ENCODE data around the gene ARMH4. TPM values are rescaled to one million over a fixed set of nuclear protein-coding genes. Genes with fewer than 3 reads are reported as not detected.

Gene ARMH4
- total RNA-seq, 4 donors from 2014 or later: 4.6 to 11.8 (median 6.8) TPM

- Histone ChIP-seq H3K36me3 (no peaks in the 10 kb centered on the region), H3K27ac (no peak overlapping the region), H3K9me3 (no peaks in the 10 kb centered on the region), H3K4me1 (no peaks in the 10 kb centered on the region), H3K27me3 (no peaks in the 10 kb centered on the region), H3K4me3 (no peak overlapping the region)
- no peak for TF ChIP-seq POLR2AphosphoS5 (IDR thresholded peaks at IDR 0.05)
- no peak for TF ChIP-seq POLR2A (IDR thresholded peaks at IDR 0.05)
- TF ChIP-seq EP300 (IDR thresholded peaks at IDR 0.05): no peak
- TF ChIP-seq CTCF (IDR thresholded peaks at IDR 0.05): no peak
- no peak for ATAC-seq
Observed at GRCh38 chr14:58160561-58160960, 8.5 kb upstream of the ARMH4 start.

- Histone ChIP-seq H3K36me3 (no peaks in the 10 kb centered on the region), H3K27ac (peak overlapping the region in 3 of 4 donors; percentile 81 to 85 (median 84)), H3K4me1 (peaks cover 0 to 15% (median 0%) of the 10 kb centered on the region in 3 donors), H3K4me3 (peak overlapping the region; percentile 63 to 83), H3K9me3 (no peaks in the 10 kb centered on the region), H3K27me3 (no peaks in the 10 kb centered on the region)
- peak; percentile 53 for ATAC-seq
- TF ChIP-seq EP300 (IDR thresholded peaks at IDR 0.05) (no peak), CTCF (IDR thresholded peaks at IDR 0.05) (no peak), POLR2AphosphoS5 (IDR thresholded peaks at IDR 0.05) (no peak), POLR2A (IDR thresholded peaks at IDR 0.05) (no peak)
- WGBS, 2 donors (ENCODE audit: low coverage in 1 of 2): 0 to 12% methylated on average over 3 to 6 of the region's 56 CpGs
Observed at GRCh38 chr14:58151133-58152013, 640 bp downstream of the ARMH4 start.

- TF ChIP-seq POLR2A (IDR thresholded peaks at IDR 0.05) (no peak), POLR2AphosphoS5 (IDR thresholded peaks at IDR 0.05) (no peak), EP300 (IDR thresholded peaks at IDR 0.05) (no peak), CTCF (IDR thresholded peaks at IDR 0.05) (no peak)
- Histone ChIP-seq H3K9me3 (no peaks in the 10 kb centered on the region), H3K27ac (no peak overlapping the region), H3K36me3 (no peaks in the 10 kb centered on the region), H3K4me1 (peaks cover 0 to 15% (median 0%) of the 10 kb centered on the region in 3 donors), H3K27me3 (no peaks in the 10 kb centered on the region), H3K4me3 (no peak overlapping the region)
- 70 to 88% methylated on average over 6 of the region's 6 CpGs for WGBS, 2 donors (ENCODE audit: low coverage in 1 of 2)
- no peak for ATAC-seq
Observed at GRCh38 chr14:58150243-58150805, 1.7 kb downstream of the ARMH4 start.

GRCh38 chr14:58149196-58149595 lies 2.8 kb downstream of the ARMH4 start:
- Histone ChIP-seq H3K9me3 (no peaks in the 10 kb centered on the region), H3K4me3 (no peak overlapping the region), H3K27me3 (no peaks in the 10 kb centered on the region), H3K36me3 (no peaks in the 10 kb centered on the region), H3K27ac (no peak overlapping the region), H3K4me1 (peaks cover 0 to 15% (median 0%) of the 10 kb centered on the region in 3 donors)
- no peak for ATAC-seq
- 67% methylated on average over 1 of the region's 1 CpG; no CpG with 5 or more reads in 1 of the 2 donors for WGBS, 2 donors (ENCODE audit: low coverage in 1 of 2)
- TF ChIP-seq CTCF (IDR thresholded peaks at IDR 0.05): no peak
- TF ChIP-seq EP300 (IDR thresholded peaks at IDR 0.05): no peak
- TF ChIP-seq POLR2AphosphoS5 (IDR thresholded peaks at IDR 0.05): no peak
- no peak for TF ChIP-seq POLR2A (IDR thresholded peaks at IDR 0.05)

Data from gastroesophageal sphincter (tissue), 4 donors.